H9 (cell line): ENCODE data around the gene CPAMD8. TPM values are rescaled to one million over a fixed set of nuclear protein-coding genes. Genes with fewer than 3 reads are reported as not detected.

Experiments
- DNase-seq: peaks from one replicate; pipeline ENCODE4 v3.0.0-alpha.2; 2017
- H2AFZ ChIP-seq: one replicate; pipeline ENCODE4 v1.6.1; 2013; ENCODE audit warnings: mild to moderate bottlenecking, low read length, control low read depth, moderate library complexity
- H2AK5ac ChIP-seq: 2 replicates; pipeline ENCODE4 v1.6.1; 2013; ENCODE audit warnings: low read length, control low read depth, mixed read lengths; ENCODE audit not compliant: insufficient read length
- H2BK120ac ChIP-seq: one replicate; pipeline ENCODE4 v1.6.1; 2013; ENCODE audit warnings: low read depth, mild to moderate bottlenecking, low read length, control low read depth, inconsistent platforms; ENCODE audit not compliant: poor library complexity, severe bottlenecking
- H2BK12ac ChIP-seq: 2 replicates; pipeline ENCODE4 v1.6.1; 2013; ENCODE audit warnings: low read length, control low read depth, mixed read lengths, low read depth; ENCODE audit not compliant: insufficient read length
- H2BK15ac ChIP-seq: 2 replicates; pipeline ENCODE4 v1.6.1; 2013; ENCODE audit warnings: low read depth, low read length, control low read depth
- H2BK20ac ChIP-seq: one replicate; pipeline ENCODE4 v1.6.1; 2013; ENCODE audit warnings: low read depth, mild to moderate bottlenecking, low read length, control low read depth, inconsistent platforms; ENCODE audit not compliant: poor library complexity, severe bottlenecking
- H2BK5ac ChIP-seq: 2 replicates; pipeline ENCODE4 v1.6.1; 2013; ENCODE audit warnings: low read length, control low read depth, mixed read lengths; ENCODE audit not compliant: insufficient read length
- H3K14ac ChIP-seq: 2 replicates; pipeline ENCODE4 v1.6.1; 2013; ENCODE audit warnings: low read length, control low read depth; ENCODE audit not compliant: insufficient read depth
- H3K18ac ChIP-seq: 2 replicates; pipeline ENCODE4 v1.6.1; 2013; ENCODE audit warnings: low read depth, mild to moderate bottlenecking, mixed read lengths, low read length, control low read depth; ENCODE audit not compliant: insufficient read length
- H3K23ac ChIP-seq: 2 replicates; pipeline ENCODE4 v1.6.1; 2013; ENCODE audit warnings: low read length, control low read depth, mixed read lengths, low read depth; ENCODE audit not compliant: insufficient read length
- H3K23me2 ChIP-seq: 2 replicates; pipeline ENCODE4 v1.6.1; 2013; ENCODE audit warnings: low read depth, mild to moderate bottlenecking, mixed read lengths, low read length, control low read depth; ENCODE audit not compliant: insufficient read length, poor library complexity, severe bottlenecking
- H3K27ac ChIP-seq: 2 replicates; pipeline ENCODE4 v1.5.1; 2013; ENCODE audit warnings: low read length, control low read depth, mixed read lengths, low read depth; ENCODE audit not compliant: insufficient read length
- H3K27me3 ChIP-seq: 2 replicates; pipeline ENCODE4 v1.6.1; 2013; ENCODE audit warnings: low read length, control low read depth, inconsistent platforms; ENCODE audit not compliant: insufficient read depth
- H3K4ac ChIP-seq: 2 replicates; pipeline ENCODE4 v1.6.1; 2013; ENCODE audit warnings: low read depth, mild to moderate bottlenecking, control low read depth, inconsistent platforms, low read length, moderate library complexity
- H3K4me1 ChIP-seq: 2 replicates; pipeline ENCODE4 v1.6.1; 2013; ENCODE audit warnings: low read length, control low read depth, inconsistent platforms; ENCODE audit not compliant: insufficient read depth
- H3K4me2 ChIP-seq: 2 replicates; pipeline ENCODE4 v1.6.1; 2013; ENCODE audit warnings: low read length, control low read depth, mixed read lengths; ENCODE audit not compliant: insufficient read length, insufficient read depth
- H3K56ac ChIP-seq: 2 replicates; pipeline ENCODE4 v1.6.1; 2013; ENCODE audit warnings: low read depth, mild to moderate bottlenecking, mixed read lengths, low read length, control low read depth; ENCODE audit not compliant: insufficient read length
- H3K79me1 ChIP-seq: 2 replicates; pipeline ENCODE4 v1.6.1; 2013; ENCODE audit warnings: low read depth, mild to moderate bottlenecking, moderate library complexity, low read length, control low read depth, inconsistent platforms; ENCODE audit not compliant: insufficient read depth, poor library complexity, severe bottlenecking
- H3K79me2 ChIP-seq: 2 replicates; pipeline ENCODE4 v1.6.1; 2013; ENCODE audit warnings: low read length, control low read depth, inconsistent platforms; ENCODE audit not compliant: insufficient read depth
- H3K9ac ChIP-seq: 2 replicates; pipeline ENCODE4 v1.6.1; 2013; ENCODE audit warnings: low read length, control low read depth, mixed read lengths; ENCODE audit not compliant: insufficient read length; ENCODE audit errors: extremely low read depth
- H3K9me3 ChIP-seq: one replicate; pipeline ENCODE4 v1.6.1; 2013; ENCODE audit warnings: low read depth, low read length, inconsistent platforms; ENCODE audit not compliant: control insufficient read depth
- H3T11ph ChIP-seq: one replicate; pipeline ENCODE4 v1.6.1; 2013; ENCODE audit warnings: mild to moderate bottlenecking, low read length, control low read depth, inconsistent platforms
- H4K20me1 ChIP-seq: one replicate; pipeline ENCODE4 v1.6.1; 2013; ENCODE audit not compliant: control insufficient read depth, insufficient read length, insufficient read depth
- H4K5ac ChIP-seq: 2 replicates; pipeline ENCODE4 v1.6.1; 2013; ENCODE audit warnings: low read depth, mild to moderate bottlenecking, mixed read lengths, low read length, control low read depth; ENCODE audit not compliant: insufficient read length
- H4K8ac ChIP-seq: replicated peaks from 2 replicates; pipeline ENCODE4 v1.6.1; 2013; ENCODE audit warnings: low read length, control low read depth, mixed read lengths, low read depth; ENCODE audit not compliant: insufficient read length
- H4K91ac ChIP-seq: 2 replicates; pipeline ENCODE4 v1.6.1; 2013; ENCODE audit warnings: low read depth, mild to moderate bottlenecking, moderate library complexity, mixed read lengths, low read length, control low read depth; ENCODE audit not compliant: insufficient read length
- H3K27ac Mint-ChIP-seq, 3 experiments: 2 replicates in 2 of 3; 3 replicates in 1 of 3; pipeline ENCODE4 v1.8.0; 2020 to 2021; ENCODE audit warnings: mixed read lengths in 3 of 3, mild to moderate bottlenecking in 1 of 3, moderate library complexity in 1 of 3
- H3K27me3 Mint-ChIP-seq: 2 replicates; pipeline ENCODE4 v1.8.0; 2021; ENCODE audit warnings: low read depth, mild to moderate bottlenecking, moderate library complexity, mixed read lengths
- H3K36me3 Mint-ChIP-seq, 3 experiments: 2 replicates in 2 of 3; 3 replicates in 1 of 3; pipeline ENCODE4 v1.8.0; 2020 to 2021; ENCODE audit warnings: low read depth in 3 of 3, mixed read lengths in 3 of 3; ENCODE audit not compliant: insufficient read depth in 1 of 3
- H3K4me1 Mint-ChIP-seq, 2 experiments: 2 replicates each; pipeline ENCODE4 v1.8.0; 2020; ENCODE audit warnings: mixed read lengths in 2 of 2
- H3K4me3 Mint-ChIP-seq, 2 experiments: 2 replicates in 1 of 2; 3 replicates in 1 of 2; pipeline ENCODE4 v1.8.0; 2020 to 2021; ENCODE audit warnings: mild to moderate bottlenecking in 2 of 2, mixed read lengths in 2 of 2, moderate library complexity in 1 of 2
- H3K9me3 Mint-ChIP-seq, 2 experiments: 2 replicates in 1 of 2; 3 replicates in 1 of 2; pipeline ENCODE4 v1.8.0; 2020; ENCODE audit warnings: mild to moderate bottlenecking in 2 of 2, mixed read lengths in 2 of 2, moderate library complexity in 1 of 2
- WGBS: extraction: QIAGEN DNeasy Blood & Tissue Kit; methylation state at CpG from one replicate; pipeline ENCODE4 v1.1.7; 2013; ENCODE audit warnings: missing lambda C conversion rate, low lambda C conversion rate, mixed read lengths; ENCODE audit not compliant: insufficient read length; ENCODE audit errors: extremely low coverage; 5-methylcytosine and 5-hydroxymethylcytosine counted together
- total RNA-seq: library from RNA; stranded (reverse); gene quantifications from 2 replicates; pipeline ENCODE4 v1.2.1, GENCODE V29; 2021
- TF ChIP-seq, protein P1 (sequence below): fragments of 200-600 bp; sonication (generic); conservative IDR thresholded peaks from 3 replicates; pipeline ENCODE4 v1.8.0; 2021; ENCODE audit warnings: antibody characterized with exemption, mild to moderate bottlenecking

The CPAMD8 gene
- total RNA-seq, 1 experiment from 2014 or later, result 12.0 TPM

DNA sequence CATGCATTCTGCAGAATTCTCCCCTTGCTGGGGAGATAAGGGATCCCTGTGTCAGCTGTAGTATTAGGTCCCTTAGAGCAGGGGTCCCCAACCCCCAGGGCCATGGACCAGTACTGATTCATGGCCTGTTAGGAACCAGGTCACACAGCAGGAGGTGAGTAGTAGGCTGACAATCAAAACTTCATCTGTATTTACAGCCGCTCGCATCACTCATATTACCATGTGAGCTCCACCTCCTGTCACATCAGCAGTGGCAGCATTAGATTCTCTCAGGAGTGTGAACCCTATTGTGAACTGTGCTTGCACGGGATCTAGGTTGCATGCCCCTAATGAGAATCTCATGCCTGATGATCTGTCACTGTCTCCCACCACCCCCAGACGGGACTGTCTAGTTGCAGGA lies 37.9 kb downstream of the CPAMD8 start:
- no peaks in the 10 kb centered on the region for H3K27me3 ChIP-seq
- no peaks in the 10 kb centered on the region for H3K23me2 ChIP-seq
- Mint-ChIP-seq H3K36me3 (peaks cover 50 to 60% (median 59%) of the 10 kb centered on the region in 3 experiments), H3K4me1 (no peaks in the 10 kb centered on the region), H3K4me3 (no peak overlapping the region), H3K27ac (no peak overlapping the region), H3K27me3 (peaks cover 3% of the 10 kb centered on the region), H3K9me3 (peaks cover 23 to 34% of the 10 kb centered on the region in 2 experiments)
- no peak overlapping the region for H2BK20ac ChIP-seq
- H3K18ac ChIP-seq, result no peak overlapping the region
- H2AK5ac ChIP-seq, result no peak overlapping the region
- no peaks in the 10 kb centered on the region for H3K4me1 ChIP-seq
- H2AFZ ChIP-seq, result no peak overlapping the region
- no peak overlapping the region for H3K27ac ChIP-seq
- H3K4ac ChIP-seq, result no peak overlapping the region
- no peak overlapping the region for H3K23ac ChIP-seq
- no peak overlapping the region for H4K5ac ChIP-seq
- H4K20me1 ChIP-seq, result no peaks in the 10 kb centered on the region
- no peak overlapping the region for H3T11ph ChIP-seq
- no peak overlapping the region for H4K91ac ChIP-seq
- no peaks in the 10 kb centered on the region for H3K79me1 ChIP-seq
- no peaks in the 10 kb centered on the region for H3K9me3 ChIP-seq
- no peak overlapping the region for H3K4me2 ChIP-seq
- no CpG with 5 or more reads among the region's 4 CpGs for WGBS
- no peaks in the 10 kb centered on the region for H3K79me2 ChIP-seq
- H4K8ac ChIP-seq, result no peak overlapping the region
- TF ChIP-seq, protein P1, sequence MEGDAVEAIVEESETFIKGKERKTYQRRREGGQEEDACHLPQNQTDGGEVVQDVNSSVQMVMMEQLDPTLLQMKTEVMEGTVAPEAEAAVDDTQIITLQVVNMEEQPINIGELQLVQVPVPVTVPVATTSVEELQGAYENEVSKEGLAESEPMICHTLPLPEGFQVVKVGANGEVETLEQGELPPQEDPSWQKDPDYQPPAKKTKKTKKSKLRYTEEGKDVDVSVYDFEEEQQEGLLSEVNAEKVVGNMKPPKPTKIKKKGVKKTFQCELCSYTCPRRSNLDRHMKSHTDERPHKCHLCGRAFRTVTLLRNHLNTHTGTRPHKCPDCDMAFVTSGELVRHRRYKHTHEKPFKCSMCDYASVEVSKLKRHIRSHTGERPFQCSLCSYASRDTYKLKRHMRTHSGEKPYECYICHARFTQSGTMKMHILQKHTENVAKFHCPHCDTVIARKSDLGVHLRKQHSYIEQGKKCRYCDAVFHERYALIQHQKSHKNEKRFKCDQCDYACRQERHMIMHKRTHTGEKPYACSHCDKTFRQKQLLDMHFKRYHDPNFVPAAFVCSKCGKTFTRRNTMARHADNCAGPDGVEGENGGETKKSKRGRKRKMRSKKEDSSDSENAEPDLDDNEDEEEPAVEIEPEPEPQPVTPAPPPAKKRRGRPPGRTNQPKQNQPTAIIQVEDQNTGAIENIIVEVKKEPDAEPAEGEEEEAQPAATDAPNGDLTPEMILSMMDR, result no peak
- no peak overlapping the region for H2BK5ac ChIP-seq
- H3K56ac ChIP-seq, result no peak overlapping the region
- no peak for DNase-seq
- H2BK12ac ChIP-seq, result no peak overlapping the region
- H2BK15ac ChIP-seq, result no peak overlapping the region
- no peak overlapping the region for H3K14ac ChIP-seq
- H3K9ac ChIP-seq, result no peak overlapping the region
- no peak overlapping the region for H2BK120ac ChIP-seq
